Activated T-cell treated with anti-CD3 and anti-CD28 coated beads for 24 hours (primary cell): ENCODE results near the gene TRIM66.

Source experiments
- DNase-seq: peaks from one replicate; pipeline ENCODE4 v3.0.0-alpha.2; 2020; ENCODE audit warnings: low read depth

Gene TRIM66

GRCh38 chr11:8682303-8683114 lies at the start of gene TRIM66, which contains the start of gene RPL27A:
TSS of gene TRIM66 (minus strand) at chr11:8682665. CDS start at chr11:8672274, 10,391 bp downstream.
TSS of gene RPL27A (plus strand) at chr11:8682792. CDS start at chr11:8682814, 22 bp downstream.
- DNase-seq: peak; percentile 99

- DNase-seq: no peak
These were observed 49.3 kb upstream of the TRIM66 start for GRCh38 chr11:8731647-8732323.

GRCh38 chr11:8730697-8731020 lies 48.2 kb upstream of the TRIM66 start:
- DNase-seq: no peak

GRCh38 chr11:8729837-8730696 lies 47.6 kb upstream of the TRIM66 start:
- DNase-seq: no peak

- DNase-seq: no peak
These were observed 46.6 kb upstream of the TRIM66 start for GRCh38 chr11:8729067-8729466.

GRCh38 chr11:8728563-8728962 lies 46.1 kb upstream of the TRIM66 start:
- DNase-seq: no peak

- DNase-seq: no peak
These were observed 43.9 kb upstream of the TRIM66 start for GRCh38 chr11:8726395-8726794.

GRCh38 chr11:8724682-8725081 lies 42.2 kb upstream of the TRIM66 start:
- no peak for DNase-seq

- no peak for DNase-seq
These were observed 41.2 kb upstream of the TRIM66 start for GRCh38 chr11:8723711-8724110.

GRCh38 chr11:8722809-8723208 lies 40.3 kb upstream of the TRIM66 start:
- no peak for DNase-seq

- DNase-seq: no peak
These were observed 39.4 kb upstream of the TRIM66 start for GRCh38 chr11:8721609-8722500.

- DNase-seq: no peak
These were observed 38.6 kb upstream of the TRIM66 start for GRCh38 chr11:8720868-8721608.

GRCh38 chr11:8720352-8720751 lies 37.9 kb upstream of the TRIM66 start:
- DNase-seq: no peak

- no peak for DNase-seq
These were observed 37.3 kb upstream of the TRIM66 start for GRCh38 chr11:8719721-8720120.

GRCh38 chr11:8719211-8719649 lies 36.8 kb upstream of the TRIM66 start:
- DNase-seq: no peak

- no peak for DNase-seq
These were observed 35.6 kb upstream of the TRIM66 start for GRCh38 chr11:8717876-8718753.

- DNase-seq: no peak
These were observed 35.0 kb upstream of the TRIM66 start for GRCh38 chr11:8717544-8717875.

GRCh38 chr11:8715501-8715900 lies 33.0 kb upstream of the TRIM66 start:
- DNase-seq: no peak

- no peak for DNase-seq
These were observed 32.3 kb upstream of the TRIM66 start for GRCh38 chr11:8714622-8715225.
